ENCODE results near the gene ARID2. TPM values are rescaled to one million over a fixed set of nuclear protein-coding genes. Genes with fewer than 3 reads are reported as not detected.
A peak's percentile ranks its signal among the peaks of the same experiment; 100 is the strongest.

Gene ARID2
- total RNA-seq, 1 donor from 2014 or later, result 24.2 TPM

DNA sequence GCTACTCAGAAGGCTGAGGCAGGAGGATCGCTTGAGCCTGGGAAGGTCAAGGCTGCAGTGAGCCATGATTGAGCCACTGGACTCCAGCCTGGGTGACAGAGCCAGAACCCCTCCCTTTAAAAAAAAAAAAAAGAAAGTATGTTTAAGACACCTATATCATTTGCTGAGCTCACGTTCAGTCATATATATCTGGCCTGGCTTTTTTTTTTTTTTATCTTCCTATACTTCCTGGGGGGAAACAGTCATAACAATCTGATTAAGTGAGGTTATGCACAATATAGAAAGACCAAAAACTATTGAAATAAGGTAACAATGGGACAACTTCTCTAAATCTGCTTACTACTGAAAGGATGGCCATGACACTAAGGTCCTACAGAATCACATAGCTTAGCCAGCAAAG, 9.4 kb upstream of the ARID2 start:
- intact Hi-C loops (cut with DNase I), result loop anchor here (10.0 kb wide), 2 partner anchors 175 to 315 kb away; no protein-coding TSS in a partner anchor
- no peak for DNase-seq (ENCODE audit: low spot score)

DNA sequence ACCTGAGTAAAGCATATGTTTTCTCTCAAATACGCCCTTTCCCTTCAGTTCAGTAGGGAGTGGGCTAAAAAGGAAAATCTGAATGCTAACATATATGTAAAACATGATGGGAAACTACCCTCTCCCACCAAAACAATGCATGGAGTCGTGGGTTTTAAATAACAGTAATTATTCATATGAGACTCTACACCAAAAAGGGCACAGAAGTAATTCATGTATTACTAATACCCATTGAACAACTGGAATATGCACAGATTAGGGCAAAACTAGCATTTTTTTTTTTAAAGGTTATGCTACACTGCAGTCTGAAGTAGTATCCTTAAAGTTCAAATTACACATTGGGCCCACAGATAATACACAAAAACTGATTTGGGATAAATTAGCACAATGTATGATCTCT, 8.1 kb upstream of the ARID2 start:
- intact Hi-C loops (cut with DNase I), result loop anchor here (10.0 kb wide), 2 partner anchors 177 to 317 kb away; no protein-coding TSS in a partner anchor
- no peak for DNase-seq (ENCODE audit: low spot score)

DNA sequence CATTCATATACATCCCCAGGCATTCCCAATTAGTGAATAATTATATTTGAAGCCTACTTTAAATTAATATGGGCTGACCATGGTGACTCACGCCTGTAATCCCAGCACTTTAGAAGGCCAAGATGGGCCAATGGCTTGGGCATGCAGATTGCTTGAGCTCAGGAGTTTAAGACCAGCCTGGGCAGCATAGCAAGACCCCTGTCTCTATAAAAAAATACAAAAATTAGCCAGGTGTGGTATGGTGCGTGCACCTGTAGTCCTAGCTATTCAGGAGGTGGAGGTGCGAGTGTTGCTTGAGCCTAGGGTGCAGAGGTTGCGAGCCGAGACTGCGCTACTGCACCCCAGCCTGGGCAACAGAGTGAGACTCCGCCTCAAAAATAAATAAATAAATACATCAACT, 7.6 kb upstream of the ARID2 start:
- DNase-seq (ENCODE audit: low spot score), result no peak
- intact Hi-C loops (cut with DNase I), result loop anchor here (10.0 kb wide), 2 partner anchors 177 to 317 kb away; no protein-coding TSS in a partner anchor

DNA sequence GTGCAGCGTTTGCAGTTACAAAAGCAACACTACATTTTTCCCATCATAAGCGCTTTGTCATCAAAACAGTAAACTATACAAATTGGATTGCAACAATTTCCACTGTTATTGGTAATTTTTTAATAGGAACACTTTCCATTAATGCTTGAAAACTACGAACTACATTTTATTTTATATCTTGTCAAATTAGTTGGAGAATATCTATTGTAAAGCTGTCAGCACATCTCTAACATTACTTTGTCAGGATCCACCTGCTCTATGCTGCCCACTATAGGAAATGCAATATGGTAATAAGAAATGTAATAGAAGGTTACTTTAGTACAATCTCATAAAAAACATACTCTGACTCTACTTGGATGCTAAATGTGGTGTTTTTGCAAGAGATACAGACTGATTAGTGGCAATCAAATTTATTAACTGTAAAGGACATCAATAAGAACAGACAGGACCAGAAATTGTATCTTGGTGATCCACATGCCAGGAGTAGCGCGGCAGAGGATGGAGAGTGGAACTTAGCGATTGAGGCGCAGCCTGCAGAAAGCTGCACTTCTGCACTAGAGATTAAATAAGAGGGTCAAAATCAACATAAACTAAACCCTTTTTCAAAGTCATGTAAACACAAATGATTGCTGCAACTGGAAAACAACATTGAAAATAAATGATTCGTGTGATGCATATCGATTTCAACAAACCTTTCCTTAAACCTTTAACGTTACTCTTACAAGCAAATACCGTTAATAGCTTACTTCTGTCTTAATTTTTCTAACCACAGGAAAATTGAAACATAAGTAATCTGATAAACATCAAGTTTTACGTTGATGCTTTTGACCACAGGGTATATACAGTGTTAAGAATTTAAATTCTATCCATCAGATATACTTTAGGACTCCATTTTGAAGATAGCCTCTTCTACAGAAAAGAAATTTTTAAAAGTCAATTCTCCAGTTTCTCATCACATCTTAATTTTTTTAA, 3.6 kb upstream of the ARID2 start:
- intact Hi-C loops (cut with DNase I), result loop anchor here (5.0 to 10.0 kb wide), 3 partner anchors 181 to 509 kb away; partner anchors contain the start of gene ANO6
- no peak for DNase-seq (ENCODE audit: low spot score)

DNA sequence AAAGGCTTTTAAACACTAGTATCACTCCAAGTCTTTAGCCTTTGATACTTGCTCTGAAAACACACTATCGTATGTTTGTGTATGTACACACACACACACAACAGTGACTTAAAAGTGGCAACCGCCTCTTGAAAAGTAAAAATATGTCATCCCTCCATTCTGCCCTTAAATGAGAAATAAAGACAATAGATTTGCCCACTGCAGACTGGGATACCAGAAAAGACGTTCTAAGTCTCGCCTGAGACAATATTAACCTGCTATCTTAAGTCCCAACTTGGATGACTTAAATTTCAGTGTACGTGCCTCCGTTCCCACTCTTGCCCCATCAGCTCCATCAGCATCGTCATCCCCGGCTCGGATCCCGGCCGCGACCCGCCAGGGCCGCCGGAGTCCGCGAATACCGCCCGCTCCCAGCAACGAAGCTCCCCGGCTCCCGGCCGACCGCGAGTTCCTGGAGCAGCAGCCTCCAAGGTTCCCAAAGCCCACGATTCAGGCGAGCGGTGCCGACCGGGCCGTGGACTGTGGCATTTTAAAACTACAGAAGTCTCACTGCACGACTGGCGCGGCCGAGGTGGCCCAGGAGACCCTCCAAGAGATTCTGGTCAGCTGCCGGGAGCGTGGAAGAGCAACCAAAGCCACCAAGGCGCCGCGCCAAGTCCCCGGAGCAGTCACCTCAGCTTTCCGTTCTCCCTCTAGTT, 2.8 kb upstream of the ARID2 start:
- intact Hi-C loops (cut with DNase I), result loop anchor here (5.0 to 10.0 kb wide), 3 partner anchors 182 to 509 kb away; partner anchors contain the start of gene ANO6

DNA sequence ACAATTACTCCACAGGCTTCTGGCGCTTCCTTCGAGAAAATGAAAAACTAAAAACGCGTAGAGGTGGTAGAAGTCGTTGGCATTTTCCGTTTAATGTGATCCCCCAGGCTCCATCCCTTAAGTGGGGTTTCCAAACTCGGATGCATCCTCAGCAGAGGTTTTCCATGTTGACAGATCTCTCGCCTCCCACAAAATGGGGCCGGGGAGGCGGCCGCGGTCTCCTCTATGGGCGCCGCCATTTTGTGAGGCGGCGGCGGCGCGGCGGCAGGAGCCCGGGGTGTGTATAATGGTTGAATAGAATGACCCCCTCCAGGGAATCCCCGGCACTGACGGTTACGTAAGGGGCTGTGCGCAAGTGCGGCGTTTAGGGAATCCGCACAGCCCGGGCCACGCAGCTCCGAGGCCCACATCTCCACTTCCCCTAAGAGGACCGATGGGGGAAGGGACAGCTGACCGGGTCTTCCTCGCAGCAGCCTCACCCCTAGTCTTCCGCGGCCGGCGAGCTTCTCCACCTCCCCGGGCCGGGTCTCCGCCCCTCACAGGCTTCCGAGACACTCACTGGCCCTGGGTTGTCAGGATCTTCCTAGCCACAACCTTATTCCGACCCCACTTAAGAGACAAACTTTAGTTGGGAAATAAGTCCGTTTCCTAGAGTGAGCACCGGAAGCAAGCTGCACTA, 2.1 kb upstream of the ARID2 start:
- DNase-seq (ENCODE audit: low spot score), result peak; percentile 96
- intact Hi-C loops (cut with DNase I), result loop anchor here (5.0 to 10.0 kb wide), 3 partner anchors 183 to 510 kb away; partner anchors contain the start of gene ANO6

More for the DNA sequence above, 2.8 kb upstream of the ARID2 start:
- peak; percentile 87 for DNase-seq (ENCODE audit: low spot score)

DNA sequence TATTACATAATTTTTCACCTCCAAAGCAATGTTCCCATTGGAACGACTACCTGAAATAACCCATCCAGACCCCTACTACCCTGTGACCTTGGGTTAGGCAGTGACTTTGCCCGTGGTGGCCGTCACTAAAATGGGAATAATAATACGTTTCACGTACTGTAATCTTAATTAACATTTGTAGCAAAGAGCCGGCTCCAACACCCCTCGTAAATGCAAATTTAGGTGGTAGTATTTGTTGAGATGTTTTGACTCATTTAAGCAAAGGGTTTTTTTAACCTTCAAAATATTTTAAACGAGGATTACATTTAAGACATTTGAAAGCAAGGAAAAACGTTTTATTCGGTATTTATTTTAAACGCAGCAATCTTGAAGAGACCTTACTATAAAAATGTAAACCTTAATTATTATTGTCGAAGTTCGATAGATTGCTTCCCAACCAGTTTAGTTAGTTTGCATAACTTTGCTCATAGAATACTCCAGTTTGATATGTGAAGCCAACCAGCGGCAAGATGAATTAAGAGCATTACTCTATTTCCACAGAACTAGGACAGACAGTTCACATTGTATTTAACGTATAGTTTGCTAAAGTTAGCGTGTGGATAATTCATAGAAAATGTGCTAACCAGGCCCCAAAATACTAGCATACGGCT, 1.4 kb upstream of the ARID2 start:
- no peak for DNase-seq (ENCODE audit: low spot score)
- intact Hi-C loops (cut with DNase I), result loop anchor here (2.0 to 10.0 kb wide), 4 partner anchors 183 to 511 kb away; partner anchors contain the start of genes ANO6 and SCAF11

DNA sequence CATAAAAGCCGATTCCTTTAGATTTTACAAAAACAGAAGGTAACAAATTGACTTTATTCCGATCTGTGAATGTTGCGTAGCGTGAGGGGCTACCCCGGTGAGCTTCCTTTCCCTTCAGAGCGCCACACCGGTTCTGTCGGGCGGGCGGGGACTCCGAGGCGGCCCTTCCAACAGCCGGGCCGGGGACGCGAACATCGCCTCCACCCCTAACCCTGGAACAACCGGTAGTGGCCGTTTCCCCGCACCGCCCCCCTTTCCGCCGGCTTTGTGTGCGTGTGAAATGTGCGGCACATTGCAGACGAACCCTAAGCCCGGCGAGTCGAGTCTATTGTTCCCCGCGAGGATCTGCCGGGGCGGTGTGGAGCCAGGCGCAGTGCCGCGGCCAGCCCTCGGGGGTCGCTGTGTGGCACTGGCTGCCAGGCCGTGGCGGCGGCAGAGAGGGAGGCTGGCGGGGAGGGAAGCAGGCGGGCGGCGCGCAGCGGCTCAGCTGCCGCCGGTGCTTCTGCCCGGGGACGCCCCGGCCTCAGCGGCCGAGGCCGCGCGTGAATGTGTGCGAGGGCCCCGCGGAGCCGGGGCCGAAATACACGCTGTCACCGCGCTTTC, 775 bp upstream of the ARID2 start:
- intact Hi-C loops (cut with DNase I), result loop anchor here (2.0 to 10.0 kb wide), 4 partner anchors 184 to 511 kb away; partner anchors contain the start of genes ANO6 and SCAF11
- DNase-seq (ENCODE audit: low spot score), result peak; percentile 98

DNA sequence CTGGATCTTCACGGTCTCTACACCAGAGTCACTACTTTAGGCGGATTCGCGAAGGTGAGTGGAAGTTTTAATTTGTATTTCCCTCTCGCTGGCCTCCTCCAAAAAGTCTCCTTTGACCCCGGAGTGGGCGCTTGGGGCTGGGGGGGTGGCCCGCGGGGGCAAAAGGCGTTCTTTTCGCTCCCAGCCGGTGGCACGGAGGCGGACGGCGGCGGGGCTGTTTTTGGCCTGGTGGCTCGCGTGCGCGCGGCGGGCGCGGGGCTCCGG, 510 bp downstream of the ARID2 start:
- no peak for DNase-seq (ENCODE audit: low spot score)
- intact Hi-C loops (cut with DNase I), result loop anchor here (10.0 kb wide), 1 partner anchor 555 kb away; no protein-coding TSS in a partner anchor

DNA sequence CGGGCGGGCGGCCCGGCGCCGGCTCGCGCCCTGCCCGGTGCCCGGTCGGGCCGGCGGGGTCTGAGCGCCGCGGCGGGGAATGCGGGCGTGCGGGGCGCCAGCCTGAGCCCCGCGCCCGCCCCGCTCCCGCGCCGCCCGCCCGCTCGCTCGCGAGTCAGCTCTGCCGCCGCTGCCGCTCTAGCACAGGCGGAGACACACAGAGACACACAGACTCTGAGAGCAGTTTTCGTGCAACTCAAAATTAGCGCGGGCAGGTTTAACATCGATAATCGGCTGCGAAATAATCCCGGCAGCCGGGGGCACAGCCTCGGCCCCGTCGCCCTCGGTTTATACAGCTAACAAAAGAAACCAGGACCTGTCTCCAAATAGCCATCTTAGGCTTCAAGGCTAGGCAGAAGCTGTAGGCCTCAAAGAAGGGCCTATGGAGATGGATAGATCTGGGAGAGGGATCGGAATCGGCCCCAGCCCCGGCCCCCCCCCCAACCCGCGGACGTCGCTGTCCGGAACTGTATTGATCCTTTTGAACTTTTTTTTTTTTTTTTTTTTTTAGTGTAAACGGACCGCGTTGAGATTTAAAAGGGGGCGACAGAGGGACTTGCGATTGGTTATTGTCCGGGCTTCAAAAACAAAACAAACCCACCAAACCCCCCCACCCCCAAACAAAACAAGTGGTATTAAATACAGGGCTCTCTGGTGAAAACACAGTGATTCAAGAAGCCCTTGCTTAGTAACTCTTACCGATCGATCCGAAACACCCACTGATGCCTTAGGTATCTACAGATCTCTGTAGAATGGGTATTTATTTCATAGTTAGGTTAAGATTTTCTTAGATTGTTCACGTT, 1.1 kb downstream of the ARID2 start:
- intact Hi-C loops (cut with DNase I), result loop anchor here (10.0 kb wide), 1 partner anchor 556 kb away; no protein-coding TSS in a partner anchor

GRCh38 chr12:45731190-45731775, 1.8 kb downstream of the ARID2 start:
- intact Hi-C loops (cut with DNase I), result loop anchor here (10.0 kb wide), 1 partner anchor 556 kb away; no protein-coding TSS in a partner anchor
- no peak for DNase-seq (ENCODE audit: low spot score)

More for the DNA sequence above, 1.1 kb downstream of the ARID2 start:
- peak; percentile 78 for DNase-seq (ENCODE audit: low spot score)

- intact Hi-C loops (cut with DNase I), result loop anchor here (10.0 kb wide), 1 partner anchor 557 kb away; no protein-coding TSS in a partner anchor
Observed at GRCh38 chr12:45732250-45732649, 2.7 kb downstream of the ARID2 start.

DNA sequence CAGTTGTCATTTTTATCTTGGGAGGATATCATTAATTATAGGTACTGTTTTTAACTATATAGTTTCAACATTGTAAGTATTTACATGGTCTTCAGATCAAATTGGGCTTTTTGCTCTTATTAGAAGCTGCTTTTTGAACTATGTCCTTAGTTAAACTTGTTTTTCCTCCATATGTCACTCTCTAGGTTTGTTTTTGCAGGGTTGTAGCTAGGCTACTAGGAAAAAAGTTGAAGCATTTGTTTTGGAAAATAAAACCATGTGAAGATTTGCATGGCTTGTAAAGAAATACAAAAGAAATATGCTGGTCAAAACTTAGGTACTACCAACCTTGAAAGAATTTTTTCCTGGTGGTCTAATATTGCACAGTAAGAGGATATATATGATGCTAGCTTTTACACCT, 3.4 kb downstream of the ARID2 start:
- intact Hi-C loops (cut with DNase I), result loop anchor here (10.0 kb wide), 1 partner anchor 558 kb away; no protein-coding TSS in a partner anchor
- DNase-seq (ENCODE audit: low spot score), result no peak

More at GRCh38 chr12:45732250-45732649, 2.7 kb downstream of the ARID2 start:
- no peak for DNase-seq (ENCODE audit: low spot score)

DNA sequence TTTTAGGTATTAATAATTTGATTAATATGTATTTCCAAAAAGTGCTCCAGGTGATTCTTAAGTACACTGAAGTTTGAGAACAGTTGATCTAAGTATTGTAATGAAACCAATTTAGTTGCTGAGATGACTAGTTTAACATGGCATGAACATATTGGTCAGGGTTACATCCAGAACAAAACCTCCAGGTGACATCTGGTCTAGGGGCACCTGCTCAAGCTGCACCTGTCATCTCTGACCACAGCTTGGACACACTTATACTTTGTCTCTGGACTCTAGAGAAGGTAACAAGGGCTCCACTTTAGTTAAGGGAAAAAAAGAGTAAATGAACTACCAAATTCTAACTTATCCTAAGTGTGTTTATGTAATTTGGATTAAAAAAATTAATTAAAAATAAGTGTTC, 8.1 kb downstream of the ARID2 start:
- DNase-seq (ENCODE audit: low spot score), result no peak
- intact Hi-C loops (cut with DNase I), result loop anchor here (10.0 kb wide), 1 partner anchor 563 kb away; no protein-coding TSS in a partner anchor

DNA sequence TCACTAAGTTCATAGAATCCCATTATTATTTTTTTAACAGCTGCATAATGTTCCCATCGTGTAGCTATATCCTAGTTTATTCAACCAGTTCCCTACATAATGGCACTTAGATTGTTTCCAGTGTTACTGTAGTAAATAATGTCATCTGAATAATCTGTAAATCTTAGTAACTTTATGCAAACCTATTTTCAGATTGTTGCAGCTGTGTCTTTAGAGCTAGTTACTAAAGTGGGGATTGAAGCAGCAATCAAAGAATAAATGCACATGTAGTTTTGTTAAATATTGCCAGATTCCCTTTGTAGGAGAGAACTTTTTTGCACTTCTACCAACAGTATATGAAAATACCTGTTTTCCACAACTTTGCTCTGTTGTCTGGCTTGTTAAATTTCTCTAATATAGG, 13.1 kb downstream of the ARID2 start:
- intact Hi-C loops (cut with DNase I), result loop anchor here (5.0 kb wide), 1 partner anchor 195 kb away; no protein-coding TSS in a partner anchor

DNA sequence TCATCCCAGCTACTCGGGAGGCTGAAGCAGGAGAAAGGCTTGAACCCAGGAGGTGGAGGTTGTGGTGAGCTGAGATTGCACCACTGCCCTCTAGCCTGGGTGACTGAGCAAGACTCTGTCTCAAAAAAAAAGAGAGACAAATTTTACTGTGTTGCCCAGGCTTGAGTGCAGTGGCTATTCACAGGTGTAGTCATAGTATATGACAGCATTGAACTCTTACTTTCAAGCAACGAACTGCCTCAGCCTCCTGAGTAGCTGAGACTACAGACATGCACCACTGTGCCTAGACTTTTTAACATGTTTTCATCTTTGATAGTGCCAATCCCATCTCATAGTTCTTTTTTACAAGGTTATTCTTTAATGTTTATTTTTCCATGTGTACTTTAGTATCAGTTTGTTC, 13.7 kb downstream of the ARID2 start:
- DNase-seq (ENCODE audit: low spot score), result no peak
- intact Hi-C loops (cut with DNase I), result loop anchor here (5.0 kb wide), 1 partner anchor 196 kb away; no protein-coding TSS in a partner anchor

More for the DNA sequence above, 13.1 kb downstream of the ARID2 start:
- no peak for DNase-seq (ENCODE audit: low spot score)

GRCh38 chr12:45745861-45746277, 16.4 kb downstream of the ARID2 start:
- intact Hi-C loops (cut with DNase I), result no loop called here
- no peak for DNase-seq (ENCODE audit: low spot score)

Data from cardiac septum (tissue), 1 donor.